ENCODE results near the gene ESR2. TPM values are rescaled to one million over a fixed set of nuclear protein-coding genes. Genes with fewer than 3 reads are reported as not detected.

The ESR2 gene
- total RNA-seq, 4 donors from 2014 or later: 0.51 TPM; not detected in 3

DNA sequence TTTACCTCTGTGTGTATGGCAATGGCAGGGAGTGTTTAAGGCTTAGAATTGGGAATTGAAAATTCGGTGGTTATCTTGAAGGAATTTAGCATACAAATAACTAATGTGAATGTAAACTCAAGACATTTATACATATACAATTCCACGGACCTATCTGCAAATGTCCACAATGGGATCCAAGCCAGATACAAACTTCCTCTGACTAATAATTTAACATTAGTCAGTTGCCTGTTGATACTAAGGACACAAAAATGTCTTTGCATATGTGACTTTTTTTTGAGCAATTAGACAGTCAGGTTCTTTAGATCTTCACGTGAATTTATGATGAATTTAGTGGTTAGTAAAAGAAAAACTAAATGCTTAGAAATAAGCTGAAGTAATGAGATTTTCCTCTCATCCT, 40.5 kb downstream of the ESR2 start:
- H3K36me3 ChIP-seq: no peaks in the 10 kb centered on the region
- DNase-seq (no peak), ATAC-seq (no peak)
- in situ Hi-C loops (cut with MboI; ENCODE audit: low sequenced_read_pairs in 4 of 4): no loop called here
- no peaks in the 10 kb centered on the region for H3K4me1 ChIP-seq
- no peak overlapping the region for H3K27ac ChIP-seq
- H3K4me3 ChIP-seq: no peak overlapping the region
- intact Hi-C loops (cut with DNase I; ENCODE audit: low total_unique reads): no loop called here
- no peaks in the 10 kb centered on the region for H3K9me3 ChIP-seq
- no peaks in the 10 kb centered on the region for H3K27me3 ChIP-seq
- TF ChIP-seq, protein P1, sequence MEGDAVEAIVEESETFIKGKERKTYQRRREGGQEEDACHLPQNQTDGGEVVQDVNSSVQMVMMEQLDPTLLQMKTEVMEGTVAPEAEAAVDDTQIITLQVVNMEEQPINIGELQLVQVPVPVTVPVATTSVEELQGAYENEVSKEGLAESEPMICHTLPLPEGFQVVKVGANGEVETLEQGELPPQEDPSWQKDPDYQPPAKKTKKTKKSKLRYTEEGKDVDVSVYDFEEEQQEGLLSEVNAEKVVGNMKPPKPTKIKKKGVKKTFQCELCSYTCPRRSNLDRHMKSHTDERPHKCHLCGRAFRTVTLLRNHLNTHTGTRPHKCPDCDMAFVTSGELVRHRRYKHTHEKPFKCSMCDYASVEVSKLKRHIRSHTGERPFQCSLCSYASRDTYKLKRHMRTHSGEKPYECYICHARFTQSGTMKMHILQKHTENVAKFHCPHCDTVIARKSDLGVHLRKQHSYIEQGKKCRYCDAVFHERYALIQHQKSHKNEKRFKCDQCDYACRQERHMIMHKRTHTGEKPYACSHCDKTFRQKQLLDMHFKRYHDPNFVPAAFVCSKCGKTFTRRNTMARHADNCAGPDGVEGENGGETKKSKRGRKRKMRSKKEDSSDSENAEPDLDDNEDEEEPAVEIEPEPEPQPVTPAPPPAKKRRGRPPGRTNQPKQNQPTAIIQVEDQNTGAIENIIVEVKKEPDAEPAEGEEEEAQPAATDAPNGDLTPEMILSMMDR (IDR thresholded peaks at IDR 0.05 in 4 of 5, conservative IDR thresholded peaks at IDR 0.05 in 1 of 5): no peak
- TF ChIP-seq POLR2A (IDR thresholded peaks at IDR 0.05): no peak

DNA sequence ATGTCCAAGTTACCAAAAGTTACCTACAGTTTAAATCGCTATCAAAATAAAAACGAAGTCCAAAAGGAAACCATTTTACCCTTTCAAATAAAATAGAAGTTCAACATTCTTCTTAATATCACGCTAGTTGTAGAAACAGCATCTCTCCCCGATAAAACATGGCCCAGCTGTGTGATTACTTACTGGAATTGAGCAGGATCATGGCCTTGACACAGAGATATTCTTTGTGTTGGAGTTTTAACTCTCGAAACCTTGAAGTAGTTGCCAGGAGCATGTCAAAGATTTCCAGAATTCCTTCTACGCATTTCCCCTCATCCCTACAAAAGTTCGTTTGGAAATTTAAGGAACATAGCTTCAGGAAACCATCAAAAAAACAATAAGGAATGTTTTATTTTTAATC, 44.8 kb downstream of the ESR2 start:
- no peaks in the 10 kb centered on the region for H3K27me3 ChIP-seq
- DNase-seq (no peak), ATAC-seq (no peak)
- no peaks in the 10 kb centered on the region for H3K4me1 ChIP-seq
- in situ Hi-C loops (cut with MboI; ENCODE audit: low sequenced_read_pairs in 4 of 4) (no loop called here), intact Hi-C loops (cut with DNase I; ENCODE audit: low total_unique reads) (no loop called here)
- no peak overlapping the region for H3K27ac ChIP-seq
- no peaks in the 10 kb centered on the region for H3K9me3 ChIP-seq
- H3K36me3 ChIP-seq: no peaks in the 10 kb centered on the region
- H3K4me3 ChIP-seq: no peak overlapping the region
- TF ChIP-seq, protein P1 (IDR thresholded peaks at IDR 0.05 in 4 of 5, conservative IDR thresholded peaks at IDR 0.05 in 1 of 5): no peak
- TF ChIP-seq POLR2A (IDR thresholded peaks at IDR 0.05): no peak

DNA sequence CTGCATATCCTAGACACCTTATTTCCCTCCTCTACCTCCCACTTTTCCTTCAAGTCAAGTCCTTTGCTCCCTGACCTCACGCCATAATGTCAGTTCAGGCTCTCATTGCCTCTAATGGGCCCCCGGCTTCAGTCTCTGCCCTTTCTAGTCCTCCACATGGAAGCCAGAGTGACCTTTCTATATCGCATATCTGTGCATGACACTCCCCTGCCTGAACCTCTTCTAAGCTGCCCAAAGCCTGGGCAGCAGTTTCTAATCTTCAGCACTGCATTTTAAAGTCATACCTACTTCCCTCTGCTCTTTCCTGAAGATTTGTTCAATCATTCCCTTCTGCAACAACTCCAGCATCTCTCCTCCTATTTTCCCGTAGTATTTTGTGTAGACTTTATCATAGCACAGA, 45.5 kb downstream of the ESR2 start:
- no peak for ATAC-seq

DNA sequence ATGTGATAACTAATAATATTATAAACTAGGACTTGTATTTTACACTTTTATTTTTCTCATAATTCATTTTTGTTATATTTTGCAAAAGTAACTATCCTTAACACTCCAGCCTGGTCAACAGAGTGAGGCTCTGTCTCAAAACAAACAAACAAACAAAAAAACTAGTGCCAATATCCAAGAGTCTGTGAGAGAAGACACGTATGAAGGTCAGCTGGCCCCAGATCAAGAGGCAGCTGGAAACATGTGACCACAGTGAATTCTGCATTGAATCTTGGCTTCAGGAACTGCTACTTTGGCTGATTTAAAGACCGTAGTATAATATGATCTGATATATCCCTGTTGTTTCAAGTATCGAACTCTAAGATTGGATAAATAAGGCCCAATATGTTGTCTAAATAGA, 47.0 kb downstream of the ESR2 start:
- H3K4me3 ChIP-seq: no peak overlapping the region
- no peaks in the 10 kb centered on the region for H3K9me3 ChIP-seq
- in situ Hi-C loops (cut with MboI; ENCODE audit: low sequenced_read_pairs in 4 of 4) (no loop called here), intact Hi-C loops (cut with DNase I; ENCODE audit: low total_unique reads) (no loop called here)
- H3K27ac ChIP-seq: no peak overlapping the region
- no peaks in the 10 kb centered on the region for H3K36me3 ChIP-seq
- H3K4me1 ChIP-seq: no peaks in the 10 kb centered on the region
- DNase-seq (no peak), ATAC-seq (no peak)
- TF ChIP-seq POLR2A (IDR thresholded peaks at IDR 0.05): no peak
- TF ChIP-seq, protein P1 (IDR thresholded peaks at IDR 0.05 in 4 of 5, conservative IDR thresholded peaks at IDR 0.05 in 1 of 5): no peak
- H3K27me3 ChIP-seq: no peaks in the 10 kb centered on the region

More for the DNA sequence above, 45.5 kb downstream of the ESR2 start:
- Histone ChIP-seq H3K27me3 (no peaks in the 10 kb centered on the region), H3K27ac (no peak overlapping the region), H3K9me3 (no peaks in the 10 kb centered on the region), H3K36me3 (no peaks in the 10 kb centered on the region), H3K4me3 (no peak overlapping the region), H3K4me1 (no peaks in the 10 kb centered on the region)
- no peak for DNase-seq
- in situ Hi-C loops (cut with MboI; ENCODE audit: low sequenced_read_pairs in 4 of 4): no loop called here
- TF ChIP-seq POLR2A (IDR thresholded peaks at IDR 0.05): no peak
- TF ChIP-seq, protein P1 (IDR thresholded peaks at IDR 0.05 in 4 of 5, conservative IDR thresholded peaks at IDR 0.05 in 1 of 5): no peak
- intact Hi-C loops (cut with DNase I; ENCODE audit: low total_unique reads): no loop called here

DNA sequence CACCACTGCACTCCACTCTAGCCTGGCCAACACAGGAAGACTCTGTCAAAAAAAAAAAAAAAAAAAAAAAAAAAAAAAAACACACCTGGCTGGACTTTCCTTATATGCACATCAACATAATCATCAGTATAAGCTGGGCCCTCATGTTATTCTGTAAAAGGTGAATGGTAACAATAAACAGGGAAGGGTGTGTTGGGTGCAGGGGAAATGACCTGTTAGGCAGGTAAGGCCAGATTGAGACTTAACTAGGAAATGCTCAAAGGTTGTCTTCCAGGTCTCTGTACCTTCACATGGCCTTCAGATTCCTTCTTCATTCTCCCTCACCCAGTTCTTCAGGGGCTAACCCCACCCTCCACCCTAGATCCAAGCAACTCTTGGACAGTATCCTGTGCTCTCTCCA, 47.5 kb downstream of the ESR2 start:
- DNase-seq: no peak
- in situ Hi-C loops (cut with MboI; ENCODE audit: low sequenced_read_pairs in 4 of 4) (no loop called here), intact Hi-C loops (cut with DNase I; ENCODE audit: low total_unique reads) (no loop called here)
- H3K4me3 ChIP-seq: no peak overlapping the region
- ATAC-seq: no peak
- no peak overlapping the region for H3K27ac ChIP-seq
- H3K4me1 ChIP-seq: no peaks in the 10 kb centered on the region
- no peaks in the 10 kb centered on the region for H3K27me3 ChIP-seq
- TF ChIP-seq, protein P1 (IDR thresholded peaks at IDR 0.05 in 4 of 5, conservative IDR thresholded peaks at IDR 0.05 in 1 of 5): no peak
- TF ChIP-seq POLR2A (IDR thresholded peaks at IDR 0.05): no peak
- no peaks in the 10 kb centered on the region for H3K9me3 ChIP-seq
- H3K36me3 ChIP-seq: no peaks in the 10 kb centered on the region
